ENCODE data around the gene PRKAR1B.
A peak's percentile ranks its signal among the peaks of the same experiment; 100 is the strongest.

Gene PRKAR1B

DNA sequence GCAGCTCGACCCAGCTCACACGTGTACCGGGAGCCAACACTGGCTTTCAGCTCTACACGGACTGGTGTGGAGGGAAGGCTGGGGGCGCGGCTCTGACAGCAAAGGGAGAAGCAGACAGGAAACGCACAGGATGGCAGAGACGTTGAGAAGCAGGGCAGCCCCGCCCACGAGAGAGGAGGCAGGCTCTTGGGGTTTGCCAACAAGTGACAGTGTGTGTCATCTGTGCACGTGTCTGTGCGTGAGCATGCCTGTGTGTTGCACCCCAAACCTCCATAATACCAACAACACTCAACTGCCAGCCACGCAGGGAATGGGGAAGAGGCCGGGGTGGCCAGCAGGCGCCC is 143.0 kb downstream of the PRKAR1B start:
- DNase-seq = peak; percentile 66

DNA sequence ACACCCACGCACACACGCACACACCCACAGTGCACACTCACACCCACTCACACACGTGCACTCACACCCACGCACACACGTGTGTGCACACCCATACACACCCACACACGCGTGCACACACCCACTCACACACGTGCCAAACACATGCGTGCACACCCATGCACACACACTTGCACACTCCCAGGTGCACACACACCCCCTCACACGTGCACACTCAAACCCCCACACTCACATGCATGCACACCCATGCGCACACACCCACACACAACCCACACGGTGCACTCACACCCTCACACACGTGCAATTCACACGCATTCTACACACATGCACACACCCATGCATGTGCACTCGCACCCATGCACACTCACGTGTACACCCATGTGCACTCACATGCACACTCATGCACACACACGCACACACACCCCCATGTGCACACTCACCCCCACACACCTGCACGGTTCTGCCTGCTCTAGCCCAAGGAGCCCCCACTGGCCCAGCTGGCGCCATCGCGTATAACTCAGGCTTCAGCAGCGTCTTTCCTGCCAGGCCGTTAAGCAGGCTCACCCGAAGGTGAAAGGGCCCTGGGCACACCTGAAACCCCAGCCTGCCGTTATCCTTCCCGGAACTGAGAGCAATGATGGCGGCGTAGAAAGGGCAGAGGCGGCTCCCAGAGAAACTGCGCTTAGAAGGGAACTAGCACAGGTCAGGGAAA is 143.5 kb downstream of the PRKAR1B start:
- no peak for DNase-seq

DNA sequence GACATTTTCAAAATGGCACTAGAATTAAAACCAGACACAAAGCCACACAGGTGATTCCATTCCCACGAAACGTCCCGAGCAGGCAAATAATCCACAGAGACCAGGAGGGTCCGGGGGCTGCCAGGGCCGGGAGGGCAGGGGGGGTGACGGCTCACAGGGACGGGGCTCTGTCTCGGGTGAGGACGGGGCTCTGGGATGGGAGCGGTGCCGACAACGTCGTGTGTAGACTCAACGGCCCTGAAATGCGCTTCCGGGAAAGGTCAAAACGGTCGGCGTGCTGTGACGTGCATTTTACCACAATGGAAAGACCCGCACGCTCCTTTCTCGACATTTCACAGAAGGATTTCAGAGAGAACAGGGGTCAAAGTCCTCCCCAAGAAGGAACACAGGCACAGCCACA is 144.2 kb downstream of the PRKAR1B start:
- DNase-seq = no peak

DNA sequence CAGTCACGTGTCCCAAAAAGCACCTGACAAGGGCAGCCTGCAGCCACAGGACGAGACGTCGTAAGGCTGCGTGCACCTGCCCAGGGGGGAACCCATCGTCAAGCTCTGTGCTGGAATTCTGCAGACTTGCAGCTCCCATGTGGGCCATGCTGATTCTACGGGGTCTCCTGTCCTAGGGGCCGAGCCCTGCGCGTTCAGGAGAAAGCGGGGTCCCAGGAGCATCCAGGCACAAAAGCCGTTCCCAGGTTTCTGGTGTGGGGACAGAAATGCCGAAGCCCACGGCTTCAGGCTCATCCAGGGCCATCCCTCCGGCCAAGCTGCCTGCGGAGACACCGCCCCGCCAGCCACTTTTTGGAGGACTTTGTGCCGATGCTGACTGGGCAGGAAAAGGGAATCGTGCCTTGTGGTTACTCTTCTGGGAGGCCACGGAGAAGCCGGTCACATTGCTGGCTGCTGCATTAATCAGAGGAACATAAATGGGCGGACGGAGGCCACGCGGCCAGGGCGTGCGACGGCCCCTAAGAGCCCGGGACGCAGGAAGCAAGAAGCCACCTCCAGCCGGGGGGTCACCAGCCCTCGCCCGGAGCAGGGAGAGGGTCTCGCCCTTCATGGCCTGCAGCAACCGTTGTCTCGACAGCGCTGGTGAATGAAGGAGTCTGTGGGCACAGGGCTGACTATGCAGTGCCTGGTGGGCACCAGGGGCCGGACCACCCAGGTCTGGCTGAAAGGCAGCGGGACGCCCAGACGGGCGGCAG is 144.8 kb downstream of the PRKAR1B start:
- DNase-seq = no peak

DNA sequence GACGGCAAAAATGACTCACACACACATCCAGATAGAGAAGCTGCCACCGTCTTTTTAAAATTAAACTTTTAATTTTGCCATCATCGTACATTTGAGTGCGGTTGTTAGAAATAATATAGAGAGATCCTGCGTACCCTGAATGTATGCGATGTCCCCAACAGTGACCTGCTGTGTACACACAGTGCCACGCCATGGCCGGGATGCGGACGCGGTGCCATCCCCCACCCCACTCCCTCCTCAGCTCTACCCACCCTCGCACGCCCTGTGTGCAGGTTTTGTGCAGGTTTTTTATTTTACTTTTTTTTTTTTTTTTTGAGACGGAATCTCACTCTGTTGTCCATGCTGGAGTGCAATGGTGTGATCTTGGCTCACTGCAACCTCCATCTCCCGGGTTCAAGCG is 148.7 kb downstream of the PRKAR1B start:
- DNase-seq = no peak

DNA sequence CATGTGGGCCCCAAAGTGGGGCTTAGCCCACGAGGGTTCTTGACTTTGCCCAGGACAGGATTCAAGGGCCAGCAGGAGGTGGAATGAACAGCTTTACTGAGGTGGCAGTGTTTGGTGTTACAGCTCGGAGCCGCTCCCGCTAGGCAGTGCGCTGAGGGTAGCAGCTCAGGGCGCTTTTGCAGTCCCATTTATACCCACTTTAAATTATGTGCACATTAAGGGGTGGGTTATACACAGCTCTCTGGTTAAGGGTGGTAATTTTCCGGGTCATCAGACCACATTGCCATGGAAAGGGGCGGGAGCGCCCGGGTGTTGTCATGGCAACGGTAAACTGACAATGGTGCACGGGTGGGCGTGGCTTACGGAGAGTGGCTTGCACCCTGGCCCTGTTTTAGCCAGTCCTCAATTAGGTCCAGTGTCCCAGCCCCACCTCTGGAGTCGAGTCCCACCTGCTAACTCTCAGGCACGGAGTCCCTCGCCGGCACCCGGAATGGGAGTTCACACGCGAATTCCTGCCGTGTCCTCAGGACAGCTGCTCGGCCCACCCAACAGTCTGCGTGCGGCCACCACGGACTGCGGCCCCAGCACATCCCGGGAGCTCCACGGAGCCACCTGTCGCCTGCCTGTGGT is 149.2 kb downstream of the PRKAR1B start:
- no peak for DNase-seq

DNA sequence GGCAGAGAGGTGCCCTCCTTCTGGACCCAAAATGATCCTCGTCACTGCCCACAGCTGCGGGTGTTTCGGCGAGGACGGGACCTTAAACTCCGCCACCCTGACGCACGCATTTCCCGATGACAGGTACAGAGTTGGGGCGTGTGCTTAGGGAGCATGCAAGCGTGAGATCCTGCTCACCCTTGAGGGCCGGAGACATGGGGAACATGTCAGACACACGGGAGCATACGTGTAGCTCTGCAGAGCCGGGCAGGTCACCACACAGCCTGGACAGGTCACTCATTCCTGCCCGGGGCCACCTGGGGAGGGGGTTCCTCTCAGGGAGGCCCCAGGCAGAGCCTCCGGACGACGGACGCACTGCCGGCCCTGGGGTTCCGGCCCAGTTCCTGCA is 149.8 kb downstream of the PRKAR1B start:
- no peak for DNase-seq

DNA sequence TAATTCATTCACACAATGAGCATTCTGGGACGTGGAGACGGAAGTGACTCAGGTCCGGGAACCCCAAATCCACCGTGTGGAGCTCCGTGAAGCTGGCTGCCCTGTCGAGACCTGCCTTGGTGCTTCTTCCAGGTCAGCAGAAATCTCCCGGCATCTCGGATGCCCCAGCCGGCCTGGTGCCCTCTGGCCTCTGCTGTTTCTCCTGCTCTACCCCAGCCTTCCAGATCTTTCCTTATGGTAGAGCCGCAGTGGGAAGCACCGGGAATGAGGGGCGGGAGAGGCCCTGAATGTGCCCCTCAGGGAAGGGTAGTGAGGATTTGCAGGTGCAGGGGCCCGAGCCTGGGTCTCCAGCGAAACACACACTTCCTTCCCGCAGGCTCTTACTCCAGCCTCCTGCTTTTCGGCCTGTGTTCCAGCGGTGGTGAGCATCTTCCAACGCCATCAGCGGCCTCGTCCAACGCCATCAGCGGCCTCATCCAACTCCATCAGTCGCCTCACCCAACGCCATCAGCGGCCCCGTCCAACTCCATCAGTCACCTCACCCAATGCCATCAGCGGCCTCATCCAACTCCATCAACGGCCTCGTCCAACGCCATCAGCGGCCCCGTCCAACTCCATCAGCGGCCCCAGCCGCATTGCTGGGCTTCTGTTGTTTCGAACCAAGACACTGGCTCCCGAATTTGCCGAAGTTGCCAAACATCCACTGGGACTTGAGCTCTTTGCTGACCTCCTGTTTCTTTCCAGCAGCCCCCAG is 150.4 kb downstream of the PRKAR1B start:
- no peak for DNase-seq

DNA sequence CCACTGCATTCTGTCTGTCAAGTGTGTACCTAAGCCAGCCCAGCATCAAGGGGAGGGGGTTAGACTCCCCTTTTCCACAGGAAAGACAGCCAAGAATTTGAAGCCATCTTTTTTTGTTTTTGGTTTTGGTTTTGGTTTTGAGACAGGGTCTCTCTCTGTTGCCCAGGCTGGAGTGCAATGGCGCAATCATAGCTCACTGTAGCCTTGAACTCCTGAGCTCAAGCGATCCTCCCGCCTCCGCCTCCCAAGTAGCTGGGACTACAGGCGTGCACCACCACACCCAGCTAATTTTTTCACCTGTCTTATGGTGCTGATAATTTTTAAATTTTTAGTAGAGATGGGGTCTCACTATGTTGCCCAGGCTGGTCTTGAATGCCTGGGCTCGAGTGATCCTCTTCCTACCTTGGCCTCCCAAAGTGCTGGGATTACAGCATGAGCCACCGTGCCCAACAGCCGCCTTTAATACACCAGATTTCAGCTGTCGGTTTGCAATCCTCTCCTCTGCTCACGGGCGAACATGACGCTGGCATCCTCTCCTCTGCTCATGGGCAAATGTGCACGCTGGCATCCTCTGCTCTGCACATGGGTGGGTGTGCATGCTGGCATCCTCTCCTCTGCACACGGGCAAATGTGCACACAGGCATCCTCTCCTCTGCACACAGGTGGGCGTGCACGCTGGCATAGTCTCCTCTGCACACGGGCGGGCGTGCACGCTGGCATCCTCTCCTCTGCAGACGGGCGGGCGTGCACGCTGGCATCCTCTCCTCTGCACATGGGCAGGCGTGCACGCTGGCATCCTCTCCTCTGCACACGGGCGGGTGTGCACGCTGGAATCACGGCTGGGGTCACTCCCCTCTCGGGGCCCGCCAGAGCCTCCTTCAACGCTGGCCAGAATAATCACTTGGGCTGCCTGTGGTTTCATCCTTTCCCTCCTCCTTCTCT is 151.4 kb downstream of the PRKAR1B start:
- no peak for DNase-seq

DNA sequence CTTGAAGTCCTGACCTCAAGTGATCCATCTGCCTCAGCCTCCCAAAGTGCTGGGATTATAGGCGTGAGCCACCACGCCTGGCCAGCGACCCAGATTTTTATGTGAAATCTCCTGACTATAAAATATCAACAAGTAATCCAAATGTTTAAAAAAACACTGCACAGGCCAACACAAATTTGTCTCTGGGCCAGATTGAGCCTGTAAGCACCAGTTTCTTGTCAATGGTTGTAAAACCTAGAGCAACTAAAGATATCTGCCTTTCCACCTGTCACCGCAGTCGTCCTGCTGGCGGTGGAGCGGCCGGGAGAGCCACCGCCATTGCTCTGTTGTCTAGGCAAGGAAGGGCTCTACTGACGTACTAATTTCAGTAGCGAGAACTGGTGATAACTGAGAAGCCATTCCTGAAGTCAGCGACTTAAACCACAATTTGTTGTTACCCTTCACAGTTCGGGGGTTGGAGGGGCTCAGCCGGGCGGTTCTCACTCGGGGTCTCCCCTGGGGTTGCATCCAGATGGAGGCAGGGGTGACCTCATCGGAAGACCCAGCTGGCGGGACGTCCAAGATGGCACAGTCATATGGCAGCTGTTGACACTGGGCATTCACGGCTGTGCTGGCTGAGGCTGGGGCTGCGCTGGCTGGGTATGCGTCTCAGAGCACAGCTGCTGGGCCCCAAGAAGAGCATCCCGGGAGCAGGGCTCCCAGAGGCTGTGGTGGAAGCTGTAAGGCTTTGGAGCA is 152.3 kb downstream of the PRKAR1B start:
- DNase-seq = no peak

DNA sequence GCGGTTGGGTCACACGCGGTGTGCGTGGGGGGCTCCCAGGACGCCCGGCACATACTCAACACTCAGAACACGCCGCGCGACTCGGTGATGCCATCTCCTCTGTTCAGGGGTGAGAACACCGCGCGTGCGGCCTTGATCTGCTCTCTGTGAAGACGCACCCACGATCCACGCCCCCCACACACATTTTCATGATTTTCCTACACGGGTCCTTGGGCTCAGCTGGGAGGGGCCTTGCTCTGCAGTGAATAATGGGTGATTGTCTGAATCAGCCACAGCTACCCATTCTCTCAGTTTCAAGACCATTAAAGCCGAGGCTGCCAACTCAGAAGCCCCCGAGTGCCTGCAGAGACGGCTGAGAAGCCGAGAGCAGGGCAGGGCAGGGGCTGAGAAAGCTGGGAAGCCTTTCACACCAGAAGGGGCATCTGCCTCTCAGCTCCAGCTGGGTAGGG is 153.1 kb downstream of the PRKAR1B start:
- DNase-seq = no peak

DNA sequence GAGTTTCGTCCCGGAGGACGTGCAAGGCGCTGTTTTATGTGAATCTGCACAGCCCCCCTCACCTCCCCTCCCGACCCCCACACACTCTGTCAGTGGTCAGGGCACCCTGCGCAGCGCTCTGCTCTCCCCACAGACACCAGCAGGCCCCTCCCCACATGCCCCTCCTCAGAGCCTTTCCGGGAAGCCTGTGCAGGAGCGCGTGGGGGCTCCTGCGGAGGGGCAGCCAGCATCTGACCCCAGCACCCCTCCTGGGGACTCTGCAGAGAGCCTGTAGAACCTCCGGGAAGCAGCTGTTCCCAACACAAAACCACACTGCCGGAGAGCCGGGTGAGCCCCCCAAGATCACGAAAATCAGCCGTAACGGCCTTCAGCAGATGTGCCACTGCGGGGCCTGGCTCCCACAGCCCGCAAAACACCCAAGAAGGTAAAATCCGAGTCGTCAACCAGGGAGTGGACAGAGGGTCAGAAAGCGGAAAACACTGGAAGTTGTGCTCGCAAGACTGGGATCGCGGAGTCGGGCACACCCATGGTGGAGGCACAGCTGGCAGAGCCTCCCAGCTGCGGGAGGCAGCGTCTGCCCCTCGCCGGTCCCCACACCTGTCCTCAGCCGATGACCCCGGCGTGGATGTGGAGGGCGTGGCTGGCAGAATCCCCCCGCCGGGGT is 153.7 kb downstream of the PRKAR1B start:
- DNase-seq = no peak

DNA sequence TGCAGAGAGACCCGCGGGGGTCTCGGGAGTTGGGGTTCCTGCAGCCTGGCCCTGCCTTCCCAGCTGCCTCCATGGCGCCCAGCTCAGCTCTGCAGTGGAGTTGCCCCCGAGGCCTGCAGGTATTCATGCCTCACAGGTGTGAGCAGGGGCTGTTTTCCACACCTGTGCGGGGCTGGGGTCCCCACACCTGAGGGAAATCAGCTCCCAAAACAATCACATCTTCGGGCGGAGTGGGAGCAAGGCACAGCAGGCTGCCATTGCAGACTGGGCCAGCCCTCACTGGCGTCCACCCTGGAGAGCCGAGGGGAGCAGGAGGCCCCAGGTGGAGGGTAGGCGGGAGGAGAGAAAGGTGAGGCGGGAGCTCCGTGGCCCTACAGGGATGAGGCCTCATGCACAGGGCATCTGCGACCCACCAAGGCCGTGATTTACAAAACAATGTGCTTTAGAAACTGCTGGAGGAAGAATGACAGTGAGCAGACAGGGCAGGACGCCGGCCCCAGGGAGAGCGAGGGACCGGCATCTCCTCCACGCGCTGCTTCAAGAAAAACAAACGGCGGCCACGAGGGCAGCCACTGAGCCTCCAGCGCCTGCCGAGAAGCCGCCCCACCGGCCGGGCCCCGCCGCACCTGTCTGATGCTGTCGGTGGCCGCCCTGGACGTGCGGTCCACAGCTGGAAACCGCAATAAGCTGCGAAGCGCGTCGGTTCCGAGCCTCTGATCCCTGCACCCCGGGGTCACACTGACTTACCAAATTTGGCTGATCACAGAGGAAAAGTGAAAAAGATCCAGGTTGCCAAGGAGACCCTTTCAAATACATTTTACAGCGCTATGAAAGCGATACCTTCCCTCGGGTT is 154.4 kb downstream of the PRKAR1B start:
- no peak for DNase-seq

DNA sequence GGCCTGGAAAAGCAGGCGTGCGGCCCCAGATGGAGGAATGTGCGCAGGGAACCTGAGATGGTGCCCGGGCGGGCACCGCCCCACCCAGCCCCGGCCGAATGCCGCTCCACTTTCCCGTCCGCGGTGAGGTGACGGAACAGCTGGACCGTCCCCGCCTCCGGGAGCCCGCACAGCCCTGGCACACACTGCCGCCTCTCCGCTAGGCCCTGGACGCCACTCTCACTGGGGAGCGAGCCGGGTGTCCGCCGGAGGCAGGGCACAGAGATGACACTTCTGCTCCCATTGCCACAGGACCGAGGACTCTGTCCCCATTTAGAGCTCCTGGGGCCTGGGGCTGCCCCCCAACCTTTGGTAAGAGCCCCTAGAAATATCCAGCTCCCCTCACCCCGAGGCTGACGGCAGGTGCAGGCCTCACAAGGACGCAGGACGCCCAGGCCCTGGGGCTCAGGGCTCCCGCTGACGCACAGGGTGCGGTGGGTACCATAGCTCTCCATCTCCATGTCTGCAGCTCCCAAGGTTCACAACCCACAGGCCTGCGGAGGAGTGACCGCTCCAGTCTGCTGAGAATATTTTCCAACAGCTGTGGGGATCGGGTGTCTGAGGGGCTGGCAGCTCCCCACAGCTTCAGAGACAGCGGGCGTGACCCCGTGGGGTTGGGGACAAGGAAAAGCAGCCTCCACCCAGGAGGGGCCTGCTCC is 155.2 kb downstream of the PRKAR1B start:
- DNase-seq = no peak

DNA sequence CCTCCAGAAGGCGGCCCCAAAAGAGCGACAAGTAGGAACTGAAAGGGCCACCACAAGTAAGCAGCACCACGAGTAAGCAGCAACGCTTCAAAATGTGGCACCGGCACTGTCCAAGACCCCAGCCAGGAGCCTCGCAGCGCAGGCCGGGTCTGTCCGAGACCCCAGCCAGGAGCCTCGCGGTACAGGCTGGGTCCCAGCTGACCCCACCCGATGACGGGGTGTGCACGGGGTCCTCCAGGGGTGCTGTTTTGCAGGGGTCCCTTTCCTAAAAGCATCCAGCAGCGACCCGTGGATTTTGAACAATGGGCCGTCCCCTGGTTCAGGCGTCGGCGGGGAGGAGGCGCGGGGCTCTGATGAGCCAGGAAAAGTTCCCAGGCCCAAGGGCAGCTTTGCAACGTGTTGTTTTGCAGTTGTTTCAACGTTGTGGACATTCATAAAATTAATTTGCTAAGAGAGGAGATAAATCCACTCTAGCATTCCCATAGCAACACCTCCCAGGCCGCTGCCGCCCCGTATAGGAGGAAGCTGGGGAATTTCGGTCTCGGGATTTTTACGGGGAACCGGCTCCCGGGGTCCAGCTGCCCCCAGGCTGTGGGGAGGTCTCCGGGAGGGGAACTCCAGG is 155.9 kb downstream of the PRKAR1B start:
- DNase-seq = no peak

DNA sequence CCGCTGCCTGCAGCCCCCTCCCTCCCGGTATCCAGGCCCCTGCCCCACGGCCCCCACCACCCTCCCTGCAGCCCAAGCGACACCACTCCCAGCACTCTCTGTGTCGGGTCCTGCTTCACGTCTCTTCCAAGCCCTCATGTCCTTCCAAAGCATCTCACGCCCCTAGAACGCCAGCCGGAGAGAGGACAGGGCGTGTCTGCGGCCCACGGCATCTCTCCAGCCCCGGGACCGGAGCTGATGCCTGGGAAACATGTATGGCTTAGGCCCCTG is 156.3 kb downstream of the PRKAR1B start:
- no peak for DNase-seq

DNA sequence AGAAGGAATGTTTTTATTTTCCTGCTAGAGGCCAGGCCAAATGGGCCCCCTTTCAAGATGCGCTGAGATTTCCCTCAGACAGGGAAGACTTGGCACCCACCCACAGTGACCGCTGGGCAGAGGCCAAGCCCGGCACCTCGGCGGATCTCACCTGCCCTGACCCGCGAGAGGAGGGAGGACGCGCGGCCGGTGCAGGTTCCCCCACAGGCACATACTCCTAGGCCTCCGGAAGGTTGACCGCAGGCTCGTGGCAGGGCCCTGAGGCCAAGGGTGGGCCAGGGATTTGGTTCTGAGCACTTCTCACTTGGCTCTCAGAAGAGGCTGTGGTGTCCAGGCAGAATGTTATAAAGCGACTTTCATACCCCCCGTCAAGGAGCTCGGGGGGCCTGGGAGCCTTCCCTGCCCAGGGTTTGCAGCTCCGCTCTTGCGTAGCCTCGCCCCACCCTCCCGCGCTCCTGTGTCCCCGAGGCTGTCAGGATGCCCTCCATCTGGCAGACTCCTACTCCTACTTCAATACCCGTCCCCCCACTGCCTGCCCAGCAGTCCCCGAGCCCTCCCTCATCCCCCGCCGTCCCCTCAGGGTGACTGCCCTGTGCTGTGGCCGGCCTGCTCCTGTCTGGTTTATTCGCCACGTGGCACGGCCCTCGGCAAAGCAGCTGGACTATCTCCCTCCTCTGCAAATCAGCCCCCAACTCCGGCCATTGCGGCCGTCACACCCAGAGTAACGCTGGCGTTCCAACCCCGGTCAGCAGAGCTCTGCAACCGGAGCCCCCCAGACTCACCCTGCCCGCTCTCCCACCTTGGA is 156.9 kb downstream of the PRKAR1B start:
- DNase-seq = no peak

Data from inflammatory macrophage treated with lipopolysaccharide for 4 hours (primary cell).